HL-60 (cell line): ENCODE data around the gene NEK11.

Experiments used
- DNase-seq, 2 experiments: peaks; one replicate each; pipeline ENCODE4 v3.0.0-alpha.2; 2010 to 2020; ENCODE audit warnings: low read depth in 1 of 2, low spot score in 1 of 2
- H3K27ac ChIP-seq: fragments of 250-450 bp; sonication (Bioruptor Pico); replicated peaks from 2 replicates; pipeline ENCODE4 v1.5.1; 2020; ENCODE audit warnings: mild to moderate bottlenecking, moderate library complexity
- H3K27me3 ChIP-seq: fragments of 250-450 bp; sonication (Bioruptor Pico); 2 replicates; pipeline ENCODE4 v1.5.1; 2021; ENCODE audit warnings: mild to moderate bottlenecking, moderate library complexity; ENCODE audit not compliant: insufficient read depth, poor library complexity, severe bottlenecking
- H3K4me3 ChIP-seq: replicated peaks from 2 replicates; pipeline ENCODE4 v1.5.1; 2011; ENCODE audit warnings: mild to moderate bottlenecking, control low read depth, low read length; ENCODE audit not compliant: insufficient read depth
- GABPA ChIP-seq: IDR thresholded peaks from 2 replicates; pipeline ENCODE4 v1.6.1; 2012; ENCODE audit warnings: low read depth
- POLR2AphosphoS5 ChIP-seq: IDR thresholded peaks from 2 replicates; pipeline ENCODE4 v1.6.1; 2012; ENCODE audit warnings: low read depth
- SPI1 ChIP-seq: IDR thresholded peaks from 2 replicates; pipeline ENCODE4 v1.6.1; 2012; ENCODE audit warnings: low read depth, mild to moderate bottlenecking, borderline replicate concordance
- TF ChIP-seq, protein P1 (sequence below): IDR thresholded peaks from 2 replicates; pipeline ENCODE4 v1.6.1; 2012; ENCODE audit warnings: low read depth; ENCODE audit not compliant: insufficient replicate concordance
- TF ChIP-seq, protein P2 (sequence below): IDR thresholded peaks from one replicate; pipeline ENCODE4 v1.5.1; 2011; ENCODE audit warnings: low read length, control low read depth, inconsistent platforms; ENCODE audit not compliant: insufficient read depth

The NEK11 gene

GRCh38 chr3:131140891-131141290 is 114.2 kb downstream of the NEK11 start:
- no peak for DNase-seq
- Histone ChIP-seq H3K4me3 (no peak overlapping the region), H3K27ac (no peak overlapping the region)

GRCh38 chr3:131141770-131142169 is 115.1 kb downstream of the NEK11 start:
- DNase-seq, result no peak
- no peak overlapping the region for H3K4me3 ChIP-seq
- H3K27me3 ChIP-seq, result no peaks in the 10 kb centered on the region
- no peak overlapping the region for H3K27ac ChIP-seq
- TF ChIP-seq POLR2AphosphoS5 (no peak), GABPA (no peak), SPI1 (no peak)
- TF ChIP-seq, protein P1, sequence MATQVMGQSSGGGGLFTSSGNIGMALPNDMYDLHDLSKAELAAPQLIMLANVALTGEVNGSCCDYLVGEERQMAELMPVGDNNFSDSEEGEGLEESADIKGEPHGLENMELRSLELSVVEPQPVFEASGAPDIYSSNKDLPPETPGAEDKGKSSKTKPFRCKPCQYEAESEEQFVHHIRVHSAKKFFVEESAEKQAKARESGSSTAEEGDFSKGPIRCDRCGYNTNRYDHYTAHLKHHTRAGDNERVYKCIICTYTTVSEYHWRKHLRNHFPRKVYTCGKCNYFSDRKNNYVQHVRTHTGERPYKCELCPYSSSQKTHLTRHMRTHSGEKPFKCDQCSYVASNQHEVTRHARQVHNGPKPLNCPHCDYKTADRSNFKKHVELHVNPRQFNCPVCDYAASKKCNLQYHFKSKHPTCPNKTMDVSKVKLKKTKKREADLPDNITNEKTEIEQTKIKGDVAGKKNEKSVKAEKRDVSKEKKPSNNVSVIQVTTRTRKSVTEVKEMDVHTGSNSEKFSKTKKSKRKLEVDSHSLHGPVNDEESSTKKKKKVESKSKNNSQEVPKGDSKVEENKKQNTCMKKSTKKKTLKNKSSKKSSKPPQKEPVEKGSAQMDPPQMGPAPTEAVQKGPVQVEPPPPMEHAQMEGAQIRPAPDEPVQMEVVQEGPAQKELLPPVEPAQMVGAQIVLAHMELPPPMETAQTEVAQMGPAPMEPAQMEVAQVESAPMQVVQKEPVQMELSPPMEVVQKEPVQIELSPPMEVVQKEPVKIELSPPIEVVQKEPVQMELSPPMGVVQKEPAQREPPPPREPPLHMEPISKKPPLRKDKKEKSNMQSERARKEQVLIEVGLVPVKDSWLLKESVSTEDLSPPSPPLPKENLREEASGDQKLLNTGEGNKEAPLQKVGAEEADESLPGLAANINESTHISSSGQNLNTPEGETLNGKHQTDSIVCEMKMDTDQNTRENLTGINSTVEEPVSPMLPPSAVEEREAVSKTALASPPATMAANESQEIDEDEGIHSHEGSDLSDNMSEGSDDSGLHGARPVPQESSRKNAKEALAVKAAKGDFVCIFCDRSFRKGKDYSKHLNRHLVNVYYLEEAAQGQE, result no peak
- TF ChIP-seq, protein P2, sequence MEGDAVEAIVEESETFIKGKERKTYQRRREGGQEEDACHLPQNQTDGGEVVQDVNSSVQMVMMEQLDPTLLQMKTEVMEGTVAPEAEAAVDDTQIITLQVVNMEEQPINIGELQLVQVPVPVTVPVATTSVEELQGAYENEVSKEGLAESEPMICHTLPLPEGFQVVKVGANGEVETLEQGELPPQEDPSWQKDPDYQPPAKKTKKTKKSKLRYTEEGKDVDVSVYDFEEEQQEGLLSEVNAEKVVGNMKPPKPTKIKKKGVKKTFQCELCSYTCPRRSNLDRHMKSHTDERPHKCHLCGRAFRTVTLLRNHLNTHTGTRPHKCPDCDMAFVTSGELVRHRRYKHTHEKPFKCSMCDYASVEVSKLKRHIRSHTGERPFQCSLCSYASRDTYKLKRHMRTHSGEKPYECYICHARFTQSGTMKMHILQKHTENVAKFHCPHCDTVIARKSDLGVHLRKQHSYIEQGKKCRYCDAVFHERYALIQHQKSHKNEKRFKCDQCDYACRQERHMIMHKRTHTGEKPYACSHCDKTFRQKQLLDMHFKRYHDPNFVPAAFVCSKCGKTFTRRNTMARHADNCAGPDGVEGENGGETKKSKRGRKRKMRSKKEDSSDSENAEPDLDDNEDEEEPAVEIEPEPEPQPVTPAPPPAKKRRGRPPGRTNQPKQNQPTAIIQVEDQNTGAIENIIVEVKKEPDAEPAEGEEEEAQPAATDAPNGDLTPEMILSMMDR, result no peak

More at GRCh38 chr3:131140891-131141290, 114.2 kb downstream of the NEK11 start:
- TF ChIP-seq SPI1, result no peak
- no peak for TF ChIP-seq GABPA
- TF ChIP-seq, protein P2, result no peak
- TF ChIP-seq, protein P1, result no peak
- TF ChIP-seq POLR2AphosphoS5, result no peak
- no peaks in the 10 kb centered on the region for H3K27me3 ChIP-seq

DNA sequence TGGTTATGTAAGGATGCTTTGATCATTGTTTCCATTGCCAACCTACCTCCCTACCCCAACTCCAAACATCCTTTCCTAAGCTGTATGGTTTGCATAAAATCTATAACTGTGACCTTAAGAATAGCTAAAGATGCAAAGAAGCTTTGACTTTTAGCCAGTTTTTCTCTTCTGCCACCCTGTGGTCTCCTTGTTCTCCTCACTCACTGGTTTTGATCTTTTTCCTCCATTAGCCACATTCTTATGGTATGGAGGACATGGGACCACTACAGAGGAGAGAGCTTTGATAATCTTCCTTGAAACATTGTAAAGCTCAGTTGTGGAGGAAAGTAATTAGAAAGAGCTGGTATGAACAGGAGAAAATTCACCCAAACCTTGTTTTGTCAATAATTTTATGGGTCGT is 115.9 kb downstream of the NEK11 start:
- H3K4me3 ChIP-seq, result no peak overlapping the region
- TF ChIP-seq GABPA (no peak), POLR2AphosphoS5 (no peak), SPI1 (no peak)
- TF ChIP-seq, protein P1, result no peak
- TF ChIP-seq, protein P2, result no peak
- no peak overlapping the region for H3K27ac ChIP-seq
- no peaks in the 10 kb centered on the region for H3K27me3 ChIP-seq
- DNase-seq, result no peak
